HUES64 (cell line): ENCODE data around the gene HNRNPUL2. TPM values are rescaled to one million over a fixed set of nuclear protein-coding genes. Genes with fewer than 3 reads are reported as not detected.
"Not testable (repeated sequence)": the region's sequence is repeated elsewhere in the genome, so short reads cannot be mapped to it uniquely, and the experiment has no call there.

Source experiments
- H3K27ac ChIP-seq: 2 replicates; pipeline ENCODE4 v1.7.0; 2013; ENCODE audit warnings: low read depth, low read length, inconsistent platforms
- H3K27me3 ChIP-seq: 2 replicates; pipeline ENCODE4 v1.6.1; 2013; ENCODE audit warnings: mild to moderate bottlenecking, low read length; ENCODE audit not compliant: insufficient read depth
- H3K36me3 ChIP-seq: 2 replicates; pipeline ENCODE4 v1.6.1; 2013; ENCODE audit warnings: mild to moderate bottlenecking, low read length; ENCODE audit not compliant: insufficient read depth
- H3K4me1 ChIP-seq: 2 replicates; pipeline ENCODE4 v1.6.1; 2013; ENCODE audit warnings: mild to moderate bottlenecking, low read length, moderate library complexity; ENCODE audit not compliant: insufficient read depth
- H3K4me3 ChIP-seq: 2 replicates; pipeline ENCODE4 v1.5.1; 2013; ENCODE audit warnings: mild to moderate bottlenecking, low read length, moderate library complexity
- H3K9ac ChIP-seq: 2 replicates; pipeline ENCODE4 v1.6.1; 2013; ENCODE audit warnings: mild to moderate bottlenecking, low read depth, low read length
- H3K9me3 ChIP-seq: 2 replicates; pipeline ENCODE4 v1.6.1; 2013; ENCODE audit warnings: low read depth, low read length; ENCODE audit not compliant: insufficient read depth
- WGBS: fragments of 150-250, 120-280 bp; methylation state at CpG from one replicate; pipeline ENCODE4 v1.1.7; 2013; ENCODE audit warnings: missing lambda C conversion rate; 5-methylcytosine and 5-hydroxymethylcytosine counted together
- polyA plus RNA-seq, 2 experiments: library from polyadenylated mRNA; stranded (reverse); fragments of 50-300 nt; gene quantifications; one replicate each; pipeline ENCODE4 v1.2.3, GENCODE V29; 2013

Gene HNRNPUL2
- 30.0 TPM for polyA plus RNA-seq (2013, experiment 1 of 2)
- polyA plus RNA-seq (2013, experiment 2 of 2) = 35.5 TPM

- peaks cover 15% of the 10 kb centered on the region for H3K4me1 ChIP-seq
- H3K27me3 ChIP-seq = no peaks in the 10 kb centered on the region
- peak within 1 kb of the TSS; percentile 99 for H3K27ac ChIP-seq
- H3K4me3 ChIP-seq = peak within 1 kb of the TSS; percentile 99
- under 1% methylated on average over 72 of the region's 72 CpGs for WGBS
- H3K9me3 ChIP-seq = no peaks in the 10 kb centered on the region
- H3K9ac ChIP-seq = peak within 1 kb of the TSS; percentile 93
- peaks cover 35% of the 10 kb centered on the region for H3K36me3 ChIP-seq
These were observed at the start of gene HNRNPUL2 for GRCh38 chr11:62727165-62727871. HNRNPUL2 (minus strand) TSS chr11:62727457; CDS start chr11:62727156, 301 bp downstream.

GRCh38 chr11:62775646-62776045, 48.4 kb upstream of the HNRNPUL2 start:
- no peak overlapping the region for H3K9ac ChIP-seq

DNA sequence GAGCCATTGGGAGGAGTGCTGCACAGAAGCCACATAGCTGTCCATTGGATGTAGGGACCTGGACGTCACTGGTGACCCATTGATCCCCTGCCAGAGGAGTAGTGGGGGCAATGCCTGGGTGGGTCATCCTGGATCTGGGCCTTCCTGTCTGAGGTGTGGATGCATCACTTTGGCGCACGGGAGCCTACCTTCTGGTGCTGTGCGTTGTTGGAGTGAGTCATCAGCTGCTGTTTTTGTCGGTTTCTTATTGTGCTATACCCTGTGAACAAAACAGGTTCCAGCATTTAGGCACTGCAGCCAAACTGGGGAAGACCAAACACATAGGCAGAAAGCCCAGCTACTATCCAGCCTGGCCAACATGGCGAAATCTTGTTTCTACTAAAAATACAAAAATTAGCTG, 47.1 kb upstream of the HNRNPUL2 start:
- H3K4me1 ChIP-seq = peaks cover 9% of the 10 kb centered on the region; the same call in 1 of the 2 replicates
- WGBS = 96% methylated on average over 6 of the region's 6 CpGs
- no peak overlapping the region for H3K4me3 ChIP-seq
- H3K9me3 ChIP-seq = no peaks in the 10 kb centered on the region
- peaks cover 33% of the 10 kb centered on the region for H3K36me3 ChIP-seq
- H3K9ac ChIP-seq = no peak overlapping the region
- H3K27me3 ChIP-seq = no peaks in the 10 kb centered on the region
- no peak overlapping the region for H3K27ac ChIP-seq

More at GRCh38 chr11:62775646-62776045, 48.4 kb upstream of the HNRNPUL2 start:
- peaks cover 2% of the 10 kb centered on the region; the same call in 1 of the 2 replicates for H3K4me1 ChIP-seq
- no peak overlapping the region for H3K4me3 ChIP-seq
- 97% methylated on average over 17 of the region's 17 CpGs for WGBS
- H3K27me3 ChIP-seq = no peaks in the 10 kb centered on the region
- H3K27ac ChIP-seq = no peak overlapping the region
- H3K36me3 ChIP-seq = peaks cover 40% of the 10 kb centered on the region
- no peaks in the 10 kb centered on the region for H3K9me3 ChIP-seq

- Histone ChIP-seq H3K27me3 (no peaks in the 10 kb centered on the region), H3K9me3 (no peaks in the 10 kb centered on the region), H3K9ac (peak within 1 kb of the TSS; percentile 79), H3K27ac (peak within 1 kb of the TSS; percentile 96), H3K4me3 (peak within 1 kb of the TSS; percentile 95), H3K4me1 (peaks cover 9% of the 10 kb centered on the region; the same call in 1 of the 2 replicates), H3K36me3 (peaks cover 27% of the 10 kb centered on the region)
- under 1% methylated on average over 54 of the region's 60 CpGs for WGBS
These were observed 44.1 kb upstream of the HNRNPUL2 start, which contains the start of gene TAF6L for GRCh38 chr11:62771144-62772021. TAF6L (plus strand) TSS chr11:62771396; CDS start chr11:62775784, 4,388 bp downstream.

- Histone ChIP-seq H3K4me3 (peak overlapping the region; percentile 95), H3K4me1 (peaks cover 9% of the 10 kb centered on the region; the same call in 1 of the 2 replicates), H3K27ac (peak overlapping the region; percentile 96), H3K9me3 (no peaks in the 10 kb centered on the region), H3K27me3 (no peaks in the 10 kb centered on the region), H3K9ac (peak overlapping the region; percentile 79), H3K36me3 (peaks cover 26% of the 10 kb centered on the region)
- WGBS = 12% methylated on average over 18 of the region's 18 CpGs
These were observed 43.5 kb upstream of the HNRNPUL2 start for GRCh38 chr11:62770778-62771143.

DNA sequence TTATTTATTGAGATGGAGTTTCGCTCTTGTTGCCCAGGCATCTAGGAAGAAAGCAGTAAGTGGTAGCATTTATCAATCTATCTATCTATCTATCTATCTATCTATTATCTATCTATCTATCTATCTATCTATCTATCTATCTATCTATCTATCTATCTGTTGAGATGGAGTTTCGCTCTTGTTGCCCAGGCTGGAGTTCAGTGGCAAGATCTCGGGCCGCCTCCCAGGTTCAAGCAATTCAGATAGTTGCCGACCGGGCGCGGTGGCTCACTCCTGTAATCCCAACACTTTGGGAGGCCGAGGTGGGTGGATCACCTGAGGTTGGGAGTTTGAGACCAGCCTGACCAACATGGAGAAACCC, 33.6 kb upstream of the HNRNPUL2 start:
- H3K9me3 ChIP-seq, H3K27ac ChIP-seq, H3K27me3 ChIP-seq: not testable (repeated sequence)
- Histone ChIP-seq H3K36me3 (peaks cover 22% of the 10 kb centered on the region), H3K9ac (peak overlapping the region; percentile 35; the same call in 1 of the 2 replicates), H3K4me3 (peak overlapping the region; percentile 98), H3K4me1 (peaks cover 12% of the 10 kb centered on the region; the same call in 1 of the 2 replicates)
- 44% methylated on average over 8 of the region's 9 CpGs for WGBS

GRCh38 chr11:62757846-62758788, 30.9 kb upstream of the HNRNPUL2 start:
- H3K9me3 ChIP-seq = no peaks in the 10 kb centered on the region
- no peaks in the 10 kb centered on the region for H3K27me3 ChIP-seq
- peak overlapping the region; percentile 61 for H3K9ac ChIP-seq
- H3K27ac ChIP-seq = peak overlapping the region; percentile 90
- H3K36me3 ChIP-seq = peaks cover 10% of the 10 kb centered on the region
- peak overlapping the region; percentile 60 for H3K4me3 ChIP-seq
- 20% methylated on average over 6 of the region's 9 CpGs for WGBS
- H3K4me1 ChIP-seq = peaks cover 16% of the 10 kb centered on the region

DNA sequence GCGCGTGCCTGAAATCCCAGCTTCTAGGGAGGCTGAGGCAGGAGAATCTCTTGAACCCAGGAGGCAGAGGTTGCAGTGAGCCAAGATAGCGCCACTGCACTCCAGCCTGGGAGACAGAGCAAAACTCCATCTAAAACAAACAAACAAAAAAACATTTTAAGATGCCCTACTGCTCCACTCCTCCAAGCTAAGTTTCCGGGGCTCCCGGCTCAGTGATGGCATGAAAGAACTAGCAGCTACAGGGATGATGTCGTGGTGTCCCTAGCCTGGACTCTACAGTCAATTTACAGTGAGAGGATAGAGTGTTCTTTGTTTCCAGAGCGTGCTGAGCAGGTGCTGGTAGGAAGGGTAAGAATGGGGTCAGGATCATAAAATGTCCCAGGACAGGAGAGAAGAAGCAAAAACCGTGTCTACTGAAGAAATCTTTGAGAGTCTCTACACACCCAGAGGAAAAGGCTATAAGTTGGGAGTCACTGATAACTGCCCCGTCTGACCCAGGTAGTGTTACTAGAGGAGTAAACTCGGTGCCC, 27.9 kb upstream of the HNRNPUL2 start:
- H3K27ac ChIP-seq = no peak overlapping the region; the same call in 1 of the 2 replicates
- H3K9ac ChIP-seq = no peak overlapping the region
- no peak overlapping the region for H3K4me3 ChIP-seq
- H3K27me3 ChIP-seq = no peaks in the 10 kb centered on the region
- 93% methylated on average over 10 of the region's 10 CpGs for whole genome bisulfite sequencing
- peaks cover 23% of the 10 kb centered on the region for H3K36me3 ChIP-seq
- no peaks in the 10 kb centered on the region for H3K9me3 ChIP-seq
- peaks cover 9% of the 10 kb centered on the region for H3K4me1 ChIP-seq

- WGBS = 1% methylated on average over 47 of the region's 47 CpGs
- Histone ChIP-seq H3K9ac (peak within 1 kb of the TSS; percentile 85), H3K9me3 (no peaks in the 10 kb centered on the region), H3K27me3 (no peaks in the 10 kb centered on the region), H3K4me1 (peaks cover 9% of the 10 kb centered on the region), H3K36me3 (peaks cover 33% of the 10 kb centered on the region), H3K27ac (peak within 1 kb of the TSS; percentile 87), H3K4me3 (peak within 1 kb of the TSS; percentile 83)
These were observed 26.7 kb upstream of the HNRNPUL2 start, which contains the start of gene ZBTB3 for GRCh38 chr11:62753736-62754603. ZBTB3 (minus strand) TSS chr11:62754160; CDS start chr11:62753664, 496 bp downstream.
